ENCODE data around the gene ACP2.

GRCh38 chr11:47213950-47214565 lies 34.6 kb downstream of the ACP2 start:
- TF ChIP-seq CTCF (IDR thresholded peaks at IDR 0.05) (no peak), POLR2A (IDR thresholded peaks at IDR 0.05) (peak; percentile 42)
